Small intestine (tissue), 7 donors: ENCODE measurements around the gene CHCHD10. TPM values are rescaled to one million over a fixed set of nuclear protein-coding genes. Genes with fewer than 3 reads are reported as not detected.
A peak's percentile ranks its signal among the peaks of the same experiment; 100 is the strongest.

ENCODE experiments used
- DNase-seq, 2 donors: peaks; one replicate each; pipeline versions ENCODE4 v3.0.0 to v3.0.0-alpha.2; 2013
- FAIRE-seq: peaks from 2 replicates; lab custom pipeline; 2012; peaks lifted over from hg19 to GRCh38; lab: Jason Lieb, UNC
- H3K27ac ChIP-seq, 3 donors: one replicate each; pipeline ENCODE4 v1.5.1; 2013; ENCODE audit warnings: low read length in 2 of 3, mild to moderate bottlenecking in 2 of 3, control low read depth in 1 of 3, inconsistent platforms in 1 of 3, low read depth in 1 of 3, moderate library complexity in 1 of 3
- H3K27me3 ChIP-seq, 3 donors: one replicate each; pipeline ENCODE4 v1.6.1; 2013; ENCODE audit warnings: low read length in 3 of 3, inconsistent platforms in 1 of 3; ENCODE audit not compliant: control insufficient read depth in 3 of 3, insufficient read depth in 3 of 3
- H3K36me3 ChIP-seq, 3 donors: one replicate each; pipeline ENCODE4 v1.6.1; 2013; ENCODE audit warnings: low read length in 3 of 3, inconsistent platforms in 1 of 3, low read depth in 1 of 3, mild to moderate bottlenecking in 1 of 3, moderate library complexity in 1 of 3; ENCODE audit not compliant: control insufficient read depth in 3 of 3, insufficient read depth in 2 of 3
- H3K4me1 ChIP-seq, 3 donors: one replicate each; pipeline ENCODE4 v1.6.1; 2013; ENCODE audit warnings: low read length in 2 of 3, inconsistent platforms in 1 of 3, low read depth in 1 of 3, mild to moderate bottlenecking in 1 of 3, moderate library complexity in 1 of 3; ENCODE audit not compliant: control insufficient read depth in 3 of 3, insufficient read depth in 2 of 3
- H3K4me3 ChIP-seq, 3 donors: one replicate each; pipeline ENCODE4 v1.5.1; 2013; ENCODE audit warnings: low read length in 3 of 3, control low read depth in 1 of 3, inconsistent platforms in 1 of 3, low read depth in 1 of 3, mild to moderate bottlenecking in 1 of 3, moderate library complexity in 1 of 3
- H3K9me3 ChIP-seq, 2 donors: one replicate each; pipeline ENCODE4 v1.6.1; 2013; ENCODE audit warnings: low read depth in 1 of 2, low read length in 1 of 2; ENCODE audit not compliant: control insufficient read depth in 2 of 2, insufficient read depth in 1 of 2
- WGBS, 3 donors: extraction: QIAGEN DNeasy Blood & Tissue Kit; methylation state at CpG; one replicate each; pipeline ENCODE4 v1.1.7; 2013; 5-methylcytosine and 5-hydroxymethylcytosine counted together
- polyA plus RNA-seq, 4 donors: library from polyadenylated mRNA; stranded (reverse) in 3 of 4; unstranded in 1 of 4; fragments of 200-250 nt in 3 of 4; fragments of 120-200 nt in 1 of 4; gene quantifications; one replicate each; pipeline versions ENCODE4 v1.2.1 to v1.2.3, GENCODE V29; 2013
- donor health status: healthy with polysubstance abuse.
- donor health status: control.
- donor health status: control.
- donor health status: Bipolar disorder and iron deficiency.
- donor health status: healthy.

Gene CHCHD10
- polyA plus RNA-seq, 4 donors, result 53.5 to 544 (median 282) TPM

DNA sequence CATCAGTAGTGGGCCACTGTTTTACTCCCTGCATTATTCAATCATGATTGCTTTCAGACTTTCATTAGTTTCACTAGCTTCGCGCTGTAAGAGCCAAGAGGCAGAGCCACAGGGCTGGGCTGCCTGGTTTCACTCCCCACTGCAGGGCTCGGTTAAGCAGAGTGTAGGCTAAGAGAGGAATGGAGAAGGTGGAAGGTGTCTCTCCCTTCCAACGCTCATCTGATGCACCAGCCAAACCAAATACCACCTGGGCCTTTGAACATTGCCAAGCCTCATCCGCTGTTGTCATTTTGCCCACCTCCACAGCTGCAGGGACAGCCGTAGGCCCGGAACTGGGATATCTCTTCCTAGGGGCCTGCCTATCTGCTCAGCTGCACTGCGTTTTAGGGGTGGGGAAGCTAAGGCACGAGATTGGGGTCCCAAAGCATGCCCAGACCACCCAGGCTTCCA, 18.5 kb upstream of the CHCHD10 start:
- 46 to 58% (median 52%) methylated on average over 9 of the region's 9 CpGs for WGBS, 3 donors
- FAIRE-seq (no peak), DNase-seq (no peak)
- Histone ChIP-seq H3K27me3 (no peaks in the 10 kb centered on the region), H3K4me3 (peak overlapping the region in 2 of 3 donors; percentile 68 to 70), H3K9me3 (no peaks in the 10 kb centered on the region), H3K36me3 (peaks cover 0 to 16% (median 0%) of the 10 kb centered on the region in 3 donors), H3K27ac (peak overlapping the region; percentile 95 to 100 (median 99)), H3K4me1 (peaks cover 3 to 60% (median 6%) of the 10 kb centered on the region in 3 donors)

DNA sequence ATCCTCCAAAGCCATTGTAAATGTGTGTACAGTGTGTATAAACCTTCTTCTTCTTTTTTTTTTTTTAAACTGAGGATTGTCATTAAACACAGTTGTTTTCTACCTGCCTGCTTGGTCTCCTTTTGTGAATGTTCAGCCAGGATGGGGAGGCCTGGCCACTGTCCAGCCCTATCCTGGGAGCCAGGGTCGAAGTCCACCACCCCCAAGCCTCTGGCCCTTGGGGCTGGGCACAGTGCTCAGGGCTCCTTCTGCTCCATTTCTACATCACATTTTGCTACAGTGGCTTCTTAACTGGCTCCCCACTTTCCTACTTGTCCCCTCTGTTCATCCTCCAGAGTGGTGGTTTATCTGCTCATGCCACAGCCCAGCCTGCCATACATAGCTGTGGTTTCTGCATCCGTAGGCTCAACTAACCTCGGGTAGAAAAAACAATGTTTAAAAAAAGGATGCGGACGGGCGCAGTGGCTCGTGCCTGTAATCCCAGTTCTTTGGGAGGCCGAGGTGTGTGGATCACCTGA, 16.5 kb upstream of the CHCHD10 start:
- FAIRE-seq, result no peak
- no peaks in the 10 kb centered on the region for H3K27me3 ChIP-seq
- H3K9me3 ChIP-seq, result no peaks in the 10 kb centered on the region
- 46 to 62% (median 52%) methylated on average over 8 of the region's 8 CpGs for WGBS, 3 donors
- DNase-seq, result peak; percentile 46 to 51
- H3K27ac ChIP-seq, result peak overlapping the region in 1 of 3 donors; percentile 61
- peaks cover 0 to 20% (median 0%) of the 10 kb centered on the region in 3 donors for H3K36me3 ChIP-seq
- H3K4me3 ChIP-seq, result no peak overlapping the region
- peaks cover 3 to 55% (median 6%) of the 10 kb centered on the region in 3 donors for H3K4me1 ChIP-seq

DNA sequence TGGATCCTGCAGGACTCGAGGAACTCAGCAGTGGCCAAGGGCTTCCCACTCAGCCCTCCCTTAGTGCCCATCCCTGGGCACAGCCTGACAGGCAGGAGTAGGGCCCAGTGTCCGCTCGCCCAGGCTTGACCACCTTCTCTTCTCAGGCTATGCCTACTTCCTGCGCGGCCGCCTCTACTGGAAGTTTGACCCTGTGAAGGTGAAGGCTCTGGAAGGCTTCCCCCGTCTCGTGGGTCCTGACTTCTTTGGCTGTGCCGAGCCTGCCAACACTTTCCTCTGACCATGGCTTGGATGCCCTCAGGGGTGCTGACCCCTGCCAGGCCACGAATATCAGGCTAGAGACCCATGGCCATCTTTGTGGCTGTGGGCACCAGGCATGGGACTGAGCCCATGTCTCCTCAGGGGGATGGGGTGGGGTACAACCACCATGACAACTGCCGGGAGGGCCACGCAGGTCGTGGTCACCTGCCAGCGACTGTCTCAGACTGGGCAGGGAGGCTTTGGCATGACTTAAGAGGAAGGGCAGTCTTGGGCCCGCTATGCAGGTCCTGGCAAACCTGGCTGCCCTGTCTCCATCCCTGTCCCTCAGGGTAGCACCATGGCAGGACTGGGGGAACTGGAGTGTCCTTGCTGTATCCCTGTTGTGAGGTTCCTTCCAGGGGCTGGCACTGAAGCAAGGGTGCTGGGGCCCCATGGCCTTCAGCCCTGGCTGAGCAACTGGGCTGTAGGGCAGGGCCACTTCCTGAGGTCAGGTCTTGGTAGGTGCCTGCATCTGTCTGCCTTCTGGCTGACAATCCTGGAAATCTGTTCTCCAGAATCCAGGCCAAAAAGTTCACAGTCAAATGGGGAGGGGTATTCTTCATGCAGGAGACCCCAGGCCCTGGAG, 15.7 kb upstream of the CHCHD10 start:
- DNase-seq, result no peak
- Histone ChIP-seq H3K36me3 (peaks cover 0 to 20% (median 0%) of the 10 kb centered on the region in 3 donors), H3K27me3 (no peaks in the 10 kb centered on the region), H3K27ac (peak overlapping the region in 1 of 3 donors; percentile 61), H3K4me3 (no peak overlapping the region), H3K4me1 (peaks cover 3 to 59% (median 3%) of the 10 kb centered on the region in 3 donors), H3K9me3 (no peaks in the 10 kb centered on the region)
- WGBS, 3 donors, result 79 to 85% (median 79%) methylated on average over 14 to 15 of the region's 15 CpGs
- FAIRE-seq, result no peak

DNA sequence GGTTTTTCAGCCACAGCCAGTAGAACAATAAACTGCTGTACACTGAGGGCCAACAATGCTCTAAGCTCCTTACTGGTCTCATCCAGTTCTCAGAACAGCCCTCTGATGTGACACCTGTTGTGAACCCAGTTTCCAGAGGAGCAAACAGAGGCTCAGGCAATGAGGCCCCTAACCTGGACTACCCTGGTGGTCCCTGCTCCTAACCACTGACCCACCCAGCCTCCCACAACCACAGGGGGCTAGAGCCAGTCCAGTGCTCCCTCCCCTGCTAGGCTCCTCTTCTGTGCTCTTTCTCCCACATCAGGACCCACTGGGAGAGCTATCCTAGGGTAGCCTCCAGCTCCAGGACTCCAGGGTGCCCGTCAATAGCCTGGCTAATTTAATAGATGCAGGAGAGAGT, 14.9 kb upstream of the CHCHD10 start:
- peaks cover 0 to 23% (median 0%) of the 10 kb centered on the region in 3 donors for H3K36me3 ChIP-seq
- H3K4me1 ChIP-seq, result peaks cover 0 to 62% (median 2%) of the 10 kb centered on the region in 3 donors
- DNase-seq (no peak), FAIRE-seq (no peak)
- H3K27me3 ChIP-seq, result no peaks in the 10 kb centered on the region
- peak overlapping the region in 1 of 3 donors; percentile 52 for H3K27ac ChIP-seq
- H3K4me3 ChIP-seq, result no peak overlapping the region
- no peaks in the 10 kb centered on the region for H3K9me3 ChIP-seq
- 81 to 100% (median 93%) methylated on average over 1 of the region's 1 CpG for WGBS, 3 donors

DNA sequence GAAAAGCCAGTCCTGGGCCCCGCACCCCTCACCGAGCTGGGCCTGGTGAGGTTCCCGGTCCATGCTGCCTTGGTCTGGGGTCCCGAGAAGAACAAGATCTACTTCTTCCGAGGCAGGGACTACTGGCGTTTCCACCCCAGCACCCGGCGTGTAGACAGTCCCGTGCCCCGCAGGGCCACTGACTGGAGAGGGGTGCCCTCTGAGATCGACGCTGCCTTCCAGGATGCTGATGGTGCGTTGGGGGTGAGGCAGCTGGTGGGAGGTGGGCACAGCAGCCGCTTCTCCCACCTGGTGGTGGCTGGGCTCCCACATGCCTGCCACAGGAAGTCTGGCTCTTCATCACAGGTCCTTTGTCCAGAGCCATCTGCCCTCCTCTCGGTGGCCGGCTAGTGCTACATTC, 14.5 kb upstream of the CHCHD10 start:
- DNase-seq (no peak), FAIRE-seq (no peak)
- peak overlapping the region in 1 of 3 donors; percentile 52 for H3K27ac ChIP-seq
- 94 to 96% (median 94%) methylated on average over 14 to 16 of the region's 16 CpGs for WGBS, 3 donors
- H3K4me3 ChIP-seq, result no peak overlapping the region
- H3K27me3 ChIP-seq, result no peaks in the 10 kb centered on the region
- H3K36me3 ChIP-seq, result peaks cover 0 to 23% (median 0%) of the 10 kb centered on the region in 3 donors
- no peaks in the 10 kb centered on the region for H3K9me3 ChIP-seq
- peaks cover 0 to 64% (median 2%) of the 10 kb centered on the region in 3 donors for H3K4me1 ChIP-seq

DNA sequence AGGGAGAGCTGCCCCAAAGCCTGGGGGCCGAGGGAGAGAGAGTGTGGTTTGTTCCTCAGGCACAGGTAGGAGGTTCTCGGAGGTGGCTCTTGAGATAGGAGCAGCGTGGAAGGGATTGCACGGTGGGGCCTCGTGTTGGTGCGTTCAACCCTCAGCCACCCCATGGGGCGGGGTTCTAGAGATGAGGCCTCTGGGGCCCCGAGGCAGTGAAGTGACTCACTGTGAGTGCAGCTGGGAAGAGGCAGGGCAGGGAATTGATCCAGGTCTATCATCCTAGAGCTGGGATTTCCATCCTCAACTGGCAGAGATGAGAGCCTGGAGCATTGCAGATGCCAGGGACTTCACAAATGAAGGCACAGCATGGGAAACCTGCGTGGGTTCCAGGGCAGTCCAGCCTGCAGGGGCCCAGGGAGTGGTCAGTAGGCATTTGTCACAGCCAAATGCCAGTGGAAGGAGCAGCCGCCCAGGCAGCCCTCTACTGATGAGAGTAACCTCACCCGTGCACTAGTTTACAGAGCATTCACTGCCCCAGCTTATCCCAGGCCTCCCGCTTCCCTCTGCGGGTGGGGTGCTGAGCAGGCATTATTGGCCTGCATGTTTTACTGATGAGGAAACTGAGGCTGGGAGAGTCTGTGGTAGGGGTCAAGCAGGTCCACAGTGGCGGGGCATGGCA, 13.9 kb upstream of the CHCHD10 start:
- Histone ChIP-seq H3K4me1 (peaks cover 0 to 64% (median 2%) of the 10 kb centered on the region in 3 donors), H3K27ac (peak overlapping the region in 1 of 3 donors; percentile 62), H3K4me3 (no peak overlapping the region), H3K36me3 (peaks cover 0 to 23% (median 0%) of the 10 kb centered on the region in 3 donors), H3K27me3 (no peaks in the 10 kb centered on the region), H3K9me3 (no peaks in the 10 kb centered on the region)
- FAIRE-seq (no peak), DNase-seq (peak in 1 of 2 donors; percentile 79)
- 73 to 79% (median 75%) methylated on average over 14 of the region's 14 CpGs for WGBS, 3 donors

DNA sequence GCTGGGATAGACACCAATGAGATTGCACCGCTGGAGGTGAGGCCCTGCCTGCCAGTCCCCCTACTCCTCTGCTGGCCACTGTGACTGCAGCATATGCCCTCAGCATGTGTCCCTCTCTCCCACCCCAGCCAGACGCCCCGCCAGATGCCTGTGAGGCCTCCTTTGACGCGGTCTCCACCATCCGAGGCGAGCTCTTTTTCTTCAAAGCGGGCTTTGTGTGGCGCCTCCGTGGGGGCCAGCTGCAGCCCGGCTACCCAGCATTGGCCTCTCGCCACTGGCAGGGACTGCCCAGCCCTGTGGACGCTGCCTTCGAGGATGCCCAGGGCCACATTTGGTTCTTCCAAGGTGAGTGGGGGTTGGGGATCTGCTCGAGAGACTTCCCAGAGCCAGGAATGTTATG, 13.3 kb upstream of the CHCHD10 start:
- Histone ChIP-seq H3K4me1 (peaks cover 0 to 58% (median 2%) of the 10 kb centered on the region in 3 donors), H3K4me3 (no peak overlapping the region), H3K27ac (peak overlapping the region in 1 of 3 donors; percentile 62), H3K27me3 (no peaks in the 10 kb centered on the region), H3K9me3 (no peaks in the 10 kb centered on the region), H3K36me3 (peaks cover 0 to 23% (median 0%) of the 10 kb centered on the region in 3 donors)
- DNase-seq (no peak), FAIRE-seq (no peak)
- WGBS, 3 donors, result 86 to 94% (median 91%) methylated on average over 15 of the region's 15 CpGs
